GM10248 (cell line): ENCODE measurements around the gene RNF187.
A peak's percentile ranks its signal among the peaks of the same experiment; 100 is the strongest.

Source experiments
- CTCF ChIA-PET: fragments of 300-600 bp; sonication (Branson Sonifier 250); formaldehyde crosslinking; extraction: SDS; loops from one replicate; lab custom pipeline; 2021; ENCODE audit warnings: antibody characterized with exemption; lab: Yijun Ruan, JAX
- POLR2A ChIA-PET: fragments of 350-650 bp; sonication (Branson Sonifier 250); formaldehyde crosslinking; extraction: SDS; loops from one replicate; lab custom pipeline; 2020; ENCODE audit warnings: antibody characterized with exemption; lab: Yijun Ruan, JAX
- DNase-seq: peaks from one replicate; pipeline ENCODE4 v3.0.0; 2012; ENCODE audit errors: extremely low spot score
- CTCF ChIP-seq: IDR thresholded peaks from 2 replicates; pipeline ENCODE4 v1.5.1; 2012; ENCODE audit warnings: mild to moderate bottlenecking, low read depth; ENCODE audit errors: extremely low read depth, missing control alignments, control extremely low read depth

Gene RNF187

GRCh38 chr1:228487336-228488124, at the start of gene RNF187:
RNF187 (plus strand) TSS chr1:228487382.
- peak; percentile 15 for TF ChIP-seq CTCF
- DNase-seq: peak; percentile 92
- CTCF ChIA-PET: interaction anchor here (1.4 to 2.9 kb wide), 3 partner anchors 13 to 16 kb away, joined by 4 to 17 read pairs (median 10); no protein-coding TSS in a partner anchor
- POLR2A ChIA-PET: no interaction called here

GRCh38 chr1:228437424-228437962, 49.7 kb upstream of the RNF187 start:
- POLR2A ChIA-PET: no interaction called here
- no peak for TF ChIP-seq CTCF
- CTCF ChIA-PET: no interaction called here
- DNase-seq: no peak

GRCh38 chr1:228438266-228438665, 48.9 kb upstream of the RNF187 start:
- no peak for TF ChIP-seq CTCF
- POLR2A ChIA-PET: no interaction called here
- CTCF ChIA-PET: no interaction called here
- DNase-seq: no peak

GRCh38 chr1:228440761-228441500, 46.3 kb upstream of the RNF187 start:
- ChIA-PET CTCF (interaction anchor here (0.7 to 1.2 kb wide), 2 partner anchors 9 to 15 kb away, joined by 3 read pairs; no protein-coding TSS in a partner anchor), POLR2A (no interaction called here)
- no peak for TF ChIP-seq CTCF
- no peak for DNase-seq

- ChIA-PET POLR2A (no interaction called here), CTCF (interaction anchor here (1.0 to 1.4 kb wide), 2 partner anchors 11 to 30 kb away, joined by 3 to 4 read pairs; no protein-coding TSS in a partner anchor)
- DNase-seq: no peak
- no peak for TF ChIP-seq CTCF
Observed at GRCh38 chr1:228443395-228443794, 43.8 kb upstream of the RNF187 start.

- POLR2A ChIA-PET: no interaction called here
- DNase-seq: no peak
- CTCF ChIA-PET: interaction anchor here (0.9 to 1.9 kb wide), 3 partner anchors 12 to 13 kb away, joined by 3 to 4 read pairs (median 3); a partner anchor contains a TSS
Observed at GRCh38 chr1:228445490-228445842, 41.7 kb upstream of the RNF187 start.

More at GRCh38 chr1:228445490-228445842, 41.7 kb upstream of the RNF187 start:
- TF ChIP-seq CTCF: no peak
